SK-N-SH treated with all-trans-retinoic acid at 6 μM for 48 hours (cell line): ENCODE results near the gene LNX2.

Experiments
- ATAC-seq: fragments of 200-7000 bp; cut with Tn5 transposase; 3 replicates; pipeline ENCODE4 v1.9.1; 2020; ENCODE audit warnings: mild to moderate bottlenecking, moderate library complexity
- ARNTL ChIP-seq: fragments of 450-650 bp; formaldehyde crosslinking; IDR thresholded peaks from 2 replicates; pipeline ENCODE4 v1.5.0; 2020; ENCODE audit warnings: low read depth, mild to moderate bottlenecking, moderate library complexity, borderline replicate concordance
- CSDC2 ChIP-seq: fragments of 250-450 bp; sonication (Bioruptor Pico); IDR thresholded peaks from 2 replicates; pipeline ENCODE4 v1.5.0; 2020; ENCODE audit warnings: mild to moderate bottlenecking, moderate library complexity
- ESRRG ChIP-seq: fragments of 250-450 bp; sonication (Bioruptor Pico); IDR thresholded peaks from 2 replicates; pipeline ENCODE4 v1.6.1; 2021; ENCODE audit warnings: mild to moderate bottlenecking
- GLIS3 ChIP-seq: fragments of 250-450 bp; sonication (Bioruptor Pico); IDR thresholded peaks from 2 replicates; pipeline ENCODE4 v1.5.0; 2020; ENCODE audit warnings: mild to moderate bottlenecking, moderate library complexity
- ISL1 ChIP-seq: fragments of 250-450 bp; sonication (Bioruptor Pico); IDR thresholded peaks from 2 replicates; pipeline ENCODE4 v2.1.2; 2022; ENCODE audit warnings: mild to moderate bottlenecking, moderate library complexity
- OSR1 ChIP-seq: fragments of 250-450 bp; sonication (Bioruptor Pico); IDR thresholded peaks from 2 replicates; pipeline ENCODE4 v1.8.0; 2022; ENCODE audit warnings: moderate library complexity, mild to moderate bottlenecking, inconsistent platforms
- PPARA ChIP-seq: fragments of 250-450 bp; sonication (Bioruptor Pico); IDR thresholded peaks from 2 replicates; pipeline ENCODE4 v1.5.0; 2020; ENCODE audit warnings: mild to moderate bottlenecking, borderline replicate concordance
- RARB ChIP-seq: fragments of 250-450 bp; sonication (Bioruptor Pico); IDR thresholded peaks from 2 replicates; pipeline ENCODE4 v1.8.0; 2021; ENCODE audit warnings: mild to moderate bottlenecking, moderate library complexity
- TOX ChIP-seq: fragments of 250-450 bp; sonication (Bioruptor Pico); IDR thresholded peaks from 2 replicates; pipeline ENCODE4 v1.8.0; 2021; ENCODE audit warnings: mild to moderate bottlenecking, moderate library complexity, borderline replicate concordance
- ZC3H10 ChIP-seq: fragments of 250-450 bp; sonication (Bioruptor Pico); IDR thresholded peaks from 2 replicates; pipeline ENCODE4 v1.5.1; 2021; ENCODE audit warnings: mild to moderate bottlenecking, moderate library complexity
- ZFP3 ChIP-seq: fragments of 250-450 bp; sonication (Bioruptor Pico); IDR thresholded peaks from 2 replicates; pipeline ENCODE4 v1.5.0; 2020; ENCODE audit warnings: mild to moderate bottlenecking, moderate library complexity
- ZFP30 ChIP-seq: fragments of 450-650 bp; formaldehyde crosslinking; IDR thresholded peaks from 2 replicates; pipeline ENCODE4 v1.5.0; 2022; ENCODE audit warnings: mild to moderate bottlenecking, moderate library complexity
- ZNF565 ChIP-seq: fragments of 450-650 bp; formaldehyde crosslinking; conservative IDR thresholded peaks from 2 replicates; pipeline ENCODE4 v1.5.0; 2020; ENCODE audit warnings: low read depth, mild to moderate bottlenecking, moderate library complexity
- ZNF70 ChIP-seq: fragments of 450-650 bp; formaldehyde crosslinking; IDR thresholded peaks from 2 replicates; pipeline ENCODE4 v1.5.0; 2020; ENCODE audit warnings: mild to moderate bottlenecking, moderate library complexity
- ZNF8 ChIP-seq: fragments of 450-650 bp; formaldehyde crosslinking; IDR thresholded peaks from 2 replicates; pipeline ENCODE4 v1.5.0; 2020; ENCODE audit warnings: mild to moderate bottlenecking, moderate library complexity
- TF ChIP-seq, protein P1 (sequence below): fragments of 250-450 bp; sonication (Bioruptor Pico); IDR thresholded peaks from 2 replicates; pipeline ENCODE4 v1.5.0; 2020; ENCODE audit warnings: mild to moderate bottlenecking, moderate library complexity
- TF ChIP-seq, protein P2 (sequence below): fragments of 250-450 bp; sonication (Bioruptor Pico); IDR thresholded peaks from 2 replicates; pipeline ENCODE4 v1.8.0; 2021; ENCODE audit warnings: low read depth, mild to moderate bottlenecking, moderate library complexity, borderline replicate concordance
- TF ChIP-seq, protein P3 (sequence below): fragments of 250-450 bp; sonication (Bioruptor Pico); IDR thresholded peaks from 2 replicates; pipeline ENCODE4 v1.5.1; 2021; ENCODE audit warnings: mild to moderate bottlenecking, moderate library complexity
- TF ChIP-seq, protein P4 (sequence below): fragments of 250-450 bp; sonication (Bioruptor Pico); IDR thresholded peaks from 2 replicates; pipeline ENCODE4 v1.5.1; 2020; ENCODE audit warnings: low read depth, mild to moderate bottlenecking, moderate library complexity
- TF ChIP-seq, protein P5 (sequence below): fragments of 250-450 bp; sonication (Bioruptor Pico); IDR thresholded peaks from 2 replicates; pipeline ENCODE4 v1.8.0; 2020; ENCODE audit warnings: mild to moderate bottlenecking, moderate library complexity, borderline replicate concordance

The LNX2 gene

DNA sequence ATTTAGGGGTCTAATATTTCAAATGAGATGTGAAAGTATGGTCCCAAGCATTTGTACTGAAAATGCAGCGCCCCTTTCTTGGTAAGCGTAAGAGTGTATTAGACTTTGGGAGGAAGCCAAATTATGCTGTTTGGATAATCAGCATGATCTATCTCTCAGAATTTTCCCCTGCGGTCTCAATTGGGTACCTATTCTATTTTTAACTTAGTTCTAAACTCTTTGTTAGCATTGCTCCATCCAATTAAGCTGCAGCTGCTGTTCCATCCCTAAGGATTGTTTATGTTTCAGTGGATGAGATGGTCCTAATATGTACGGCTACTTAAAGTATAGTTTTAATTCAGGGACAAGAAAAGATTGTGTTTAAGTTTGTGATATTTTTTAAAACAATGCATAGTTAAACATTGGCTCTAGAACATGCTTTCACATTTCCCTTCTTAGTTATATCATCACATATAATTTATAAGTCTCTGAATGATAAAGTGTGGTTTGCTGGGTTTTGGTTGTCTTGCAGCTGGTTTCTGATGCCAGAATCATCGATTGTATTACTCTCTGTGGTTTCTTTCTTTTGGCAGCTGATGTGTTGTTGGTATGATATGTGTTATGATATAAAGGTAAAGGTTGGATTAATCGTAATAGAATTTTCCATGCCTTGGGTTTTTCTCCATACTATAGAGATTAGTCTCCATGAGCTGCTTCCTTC is 16.4 kb upstream of the LNX2 start (continued):
- TF ChIP-seq, protein P1, sequence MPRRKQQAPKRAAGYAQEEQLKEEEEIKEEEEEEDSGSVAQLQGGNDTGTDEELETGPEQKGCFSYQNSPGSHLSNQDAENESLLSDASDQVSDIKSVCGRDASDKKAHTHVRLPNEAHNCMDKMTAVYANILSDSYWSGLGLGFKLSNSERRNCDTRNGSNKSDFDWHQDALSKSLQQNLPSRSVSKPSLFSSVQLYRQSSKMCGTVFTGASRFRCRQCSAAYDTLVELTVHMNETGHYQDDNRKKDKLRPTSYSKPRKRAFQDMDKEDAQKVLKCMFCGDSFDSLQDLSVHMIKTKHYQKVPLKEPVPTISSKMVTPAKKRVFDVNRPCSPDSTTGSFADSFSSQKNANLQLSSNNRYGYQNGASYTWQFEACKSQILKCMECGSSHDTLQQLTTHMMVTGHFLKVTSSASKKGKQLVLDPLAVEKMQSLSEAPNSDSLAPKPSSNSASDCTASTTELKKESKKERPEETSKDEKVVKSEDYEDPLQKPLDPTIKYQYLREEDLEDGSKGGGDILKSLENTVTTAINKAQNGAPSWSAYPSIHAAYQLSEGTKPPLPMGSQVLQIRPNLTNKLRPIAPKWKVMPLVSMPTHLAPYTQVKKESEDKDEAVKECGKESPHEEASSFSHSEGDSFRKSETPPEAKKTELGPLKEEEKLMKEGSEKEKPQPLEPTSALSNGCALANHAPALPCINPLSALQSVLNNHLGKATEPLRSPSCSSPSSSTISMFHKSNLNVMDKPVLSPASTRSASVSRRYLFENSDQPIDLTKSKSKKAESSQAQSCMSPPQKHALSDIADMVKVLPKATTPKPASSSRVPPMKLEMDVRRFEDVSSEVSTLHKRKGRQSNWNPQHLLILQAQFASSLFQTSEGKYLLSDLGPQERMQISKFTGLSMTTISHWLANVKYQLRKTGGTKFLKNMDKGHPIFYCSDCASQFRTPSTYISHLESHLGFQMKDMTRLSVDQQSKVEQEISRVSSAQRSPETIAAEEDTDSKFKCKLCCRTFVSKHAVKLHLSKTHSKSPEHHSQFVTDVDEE (CRISPR knock-in tag): no peak
- no peak for TF ChIP-seq ESRRG (CRISPR knock-in tag)

DNA sequence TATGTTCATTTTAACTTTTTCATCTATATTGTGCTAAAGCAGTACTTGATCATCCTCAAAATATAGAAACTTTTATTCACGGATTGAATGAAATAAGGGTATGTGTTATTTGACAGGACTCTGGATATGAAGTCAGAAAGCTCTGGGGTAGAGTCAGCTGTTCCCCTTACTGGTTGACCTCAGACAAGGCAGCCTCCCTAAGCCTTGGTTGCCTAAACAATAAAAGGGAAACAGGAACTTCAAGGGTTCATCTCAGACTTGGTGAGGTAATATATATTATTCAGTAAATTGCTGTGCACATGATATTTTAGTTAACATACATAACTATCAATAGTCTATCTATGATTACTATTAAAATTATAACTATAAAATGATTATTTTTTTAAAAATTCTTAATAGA is 14.9 kb upstream of the LNX2 start:
- TF ChIP-seq ZFP30 (CRISPR knock-in tag) (no peak), GLIS3 (no peak), ESRRG (CRISPR knock-in tag) (no peak), OSR1 (no peak), CSDC2 (no peak), ZNF8 (no peak), ZC3H10 (no peak), PPARA (CRISPR knock-in tag) (no peak), RARB (CRISPR knock-in tag) (no peak), ISL1 (CRISPR knock-in tag) (no peak), TOX (CRISPR knock-in tag) (no peak), ARNTL (CRISPR knock-in tag) (no peak), ZNF70 (CRISPR knock-in tag) (no peak), ZFP3 (CRISPR knock-in tag) (no peak), ZNF565 (no peak)
- TF ChIP-seq, protein P2, sequence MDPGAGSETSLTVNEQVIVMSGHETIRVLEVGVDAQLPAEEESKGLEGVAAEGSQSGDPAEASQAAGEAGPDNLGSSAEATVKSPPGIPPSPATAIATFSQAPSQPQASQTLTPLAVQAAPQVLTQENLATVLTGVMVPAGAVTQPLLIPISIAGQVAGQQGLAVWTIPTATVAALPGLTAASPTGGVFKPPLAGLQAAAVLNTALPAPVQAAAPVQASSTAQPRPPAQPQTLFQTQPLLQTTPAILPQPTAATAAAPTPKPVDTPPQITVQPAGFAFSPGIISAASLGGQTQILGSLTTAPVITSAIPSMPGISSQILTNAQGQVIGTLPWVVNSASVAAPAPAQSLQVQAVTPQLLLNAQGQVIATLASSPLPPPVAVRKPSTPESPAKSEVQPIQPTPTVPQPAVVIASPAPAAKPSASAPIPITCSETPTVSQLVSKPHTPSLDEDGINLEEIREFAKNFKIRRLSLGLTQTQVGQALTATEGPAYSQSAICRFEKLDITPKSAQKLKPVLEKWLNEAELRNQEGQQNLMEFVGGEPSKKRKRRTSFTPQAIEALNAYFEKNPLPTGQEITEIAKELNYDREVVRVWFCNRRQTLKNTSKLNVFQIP: no peak
- TF ChIP-seq, protein P3, sequence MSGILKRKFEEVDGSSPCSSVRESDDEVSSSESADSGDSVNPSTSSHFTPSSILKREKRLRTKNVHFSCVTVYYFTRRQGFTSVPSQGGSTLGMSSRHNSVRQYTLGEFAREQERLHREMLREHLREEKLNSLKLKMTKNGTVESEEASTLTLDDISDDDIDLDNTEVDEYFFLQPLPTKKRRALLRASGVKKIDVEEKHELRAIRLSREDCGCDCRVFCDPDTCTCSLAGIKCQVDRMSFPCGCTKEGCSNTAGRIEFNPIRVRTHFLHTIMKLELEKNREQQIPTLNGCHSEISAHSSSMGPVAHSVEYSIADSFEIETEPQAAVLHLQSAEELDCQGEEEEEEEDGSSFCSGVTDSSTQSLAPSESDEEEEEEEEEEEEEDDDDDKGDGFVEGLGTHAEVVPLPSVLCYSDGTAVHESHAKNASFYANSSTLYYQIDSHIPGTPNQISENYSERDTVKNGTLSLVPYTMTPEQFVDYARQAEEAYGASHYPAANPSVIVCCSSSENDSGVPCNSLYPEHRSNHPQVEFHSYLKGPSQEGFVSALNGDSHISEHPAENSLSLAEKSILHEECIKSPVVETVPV (CRISPR knock-in tag): no peak
- TF ChIP-seq, protein P4, sequence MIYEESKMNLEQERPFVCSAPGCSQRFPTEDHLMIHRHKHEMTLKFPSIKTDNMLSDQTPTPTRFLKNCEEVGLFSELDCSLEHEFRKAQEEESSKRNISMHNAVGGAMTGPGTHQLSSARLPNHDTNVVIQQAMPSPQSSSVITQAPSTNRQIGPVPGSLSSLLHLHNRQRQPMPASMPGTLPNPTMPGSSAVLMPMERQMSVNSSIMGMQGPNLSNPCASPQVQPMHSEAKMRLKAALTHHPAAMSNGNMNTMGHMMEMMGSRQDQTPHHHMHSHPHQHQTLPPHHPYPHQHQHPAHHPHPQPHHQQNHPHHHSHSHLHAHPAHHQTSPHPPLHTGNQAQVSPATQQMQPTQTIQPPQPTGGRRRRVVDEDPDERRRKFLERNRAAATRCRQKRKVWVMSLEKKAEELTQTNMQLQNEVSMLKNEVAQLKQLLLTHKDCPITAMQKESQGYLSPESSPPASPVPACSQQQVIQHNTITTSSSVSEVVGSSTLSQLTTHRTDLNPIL (CRISPR knock-in tag): no peak
- TF ChIP-seq, protein P5, sequence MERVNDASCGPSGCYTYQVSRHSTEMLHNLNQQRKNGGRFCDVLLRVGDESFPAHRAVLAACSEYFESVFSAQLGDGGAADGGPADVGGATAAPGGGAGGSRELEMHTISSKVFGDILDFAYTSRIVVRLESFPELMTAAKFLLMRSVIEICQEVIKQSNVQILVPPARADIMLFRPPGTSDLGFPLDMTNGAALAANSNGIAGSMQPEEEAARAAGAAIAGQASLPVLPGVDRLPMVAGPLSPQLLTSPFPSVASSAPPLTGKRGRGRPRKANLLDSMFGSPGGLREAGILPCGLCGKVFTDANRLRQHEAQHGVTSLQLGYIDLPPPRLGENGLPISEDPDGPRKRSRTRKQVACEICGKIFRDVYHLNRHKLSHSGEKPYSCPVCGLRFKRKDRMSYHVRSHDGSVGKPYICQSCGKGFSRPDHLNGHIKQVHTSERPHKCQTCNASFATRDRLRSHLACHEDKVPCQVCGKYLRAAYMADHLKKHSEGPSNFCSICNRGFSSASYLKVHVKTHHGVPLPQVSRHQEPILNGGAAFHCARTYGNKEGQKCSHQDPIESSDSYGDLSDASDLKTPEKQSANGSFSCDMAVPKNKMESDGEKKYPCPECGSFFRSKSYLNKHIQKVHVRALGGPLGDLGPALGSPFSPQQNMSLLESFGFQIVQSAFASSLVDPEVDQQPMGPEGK (CRISPR knock-in tag): no peak
- TF ChIP-seq, protein P1 (CRISPR knock-in tag): no peak
- ATAC-seq: no peak
